HEK293T (cell line): ENCODE data around the gene CCDC88C.

Experiments
- BHLHE40 ChIP-seq: fragments of 450-650 bp; IDR thresholded peaks from 2 replicates; pipeline ENCODE4 v1.6.1; 2016; ENCODE audit warnings: mild to moderate bottlenecking, moderate library complexity, borderline replicate concordance
- CTBP1 ChIP-seq: fragments of 450-650 bp; IDR thresholded peaks from 2 replicates; pipeline ENCODE4 v1.6.1; 2016; ENCODE audit warnings: borderline replicate concordance
- ELF4 ChIP-seq: fragments of 450-650 bp; IDR thresholded peaks from 2 replicates; pipeline ENCODE4 v1.6.1; 2017; ENCODE audit warnings: antibody characterized with exemption
- FOXA1 ChIP-seq: fragments of 450-650 bp; IDR thresholded peaks from 2 replicates; pipeline ENCODE4 v1.6.1; 2016; ENCODE audit warnings: mild to moderate bottlenecking
- FOXK2 ChIP-seq: fragments of 450-650 bp; IDR thresholded peaks from 2 replicates; pipeline ENCODE4 v1.6.1; 2016; ENCODE audit warnings: mild to moderate bottlenecking
- FOXM1 ChIP-seq: fragments of 450-650 bp; IDR thresholded peaks from 2 replicates; pipeline ENCODE4 v1.6.1; 2017; ENCODE audit warnings: mild to moderate bottlenecking, borderline replicate concordance
- NFRKB ChIP-seq: fragments of 450-650 bp; IDR thresholded peaks from 2 replicates; pipeline ENCODE4 v1.6.1; 2016; ENCODE audit warnings: mild to moderate bottlenecking, moderate library complexity
- SP1 ChIP-seq: fragments of 450-650 bp; IDR thresholded peaks from 2 replicates; pipeline ENCODE4 v1.6.1; 2017
- SUZ12 ChIP-seq: fragments of 450-650 bp; IDR thresholded peaks from 2 replicates; pipeline ENCODE4 v1.6.1; 2016; ENCODE audit warnings: mild to moderate bottlenecking
- ZNF384 ChIP-seq: fragments of 450-650 bp; IDR thresholded peaks from 2 replicates; pipeline ENCODE4 v1.6.1; 2016
- TF ChIP-seq, protein P1 (sequence below): fragments of 450-650 bp; IDR thresholded peaks from 2 replicates; pipeline ENCODE4 v1.6.1; 2016

DNA sequence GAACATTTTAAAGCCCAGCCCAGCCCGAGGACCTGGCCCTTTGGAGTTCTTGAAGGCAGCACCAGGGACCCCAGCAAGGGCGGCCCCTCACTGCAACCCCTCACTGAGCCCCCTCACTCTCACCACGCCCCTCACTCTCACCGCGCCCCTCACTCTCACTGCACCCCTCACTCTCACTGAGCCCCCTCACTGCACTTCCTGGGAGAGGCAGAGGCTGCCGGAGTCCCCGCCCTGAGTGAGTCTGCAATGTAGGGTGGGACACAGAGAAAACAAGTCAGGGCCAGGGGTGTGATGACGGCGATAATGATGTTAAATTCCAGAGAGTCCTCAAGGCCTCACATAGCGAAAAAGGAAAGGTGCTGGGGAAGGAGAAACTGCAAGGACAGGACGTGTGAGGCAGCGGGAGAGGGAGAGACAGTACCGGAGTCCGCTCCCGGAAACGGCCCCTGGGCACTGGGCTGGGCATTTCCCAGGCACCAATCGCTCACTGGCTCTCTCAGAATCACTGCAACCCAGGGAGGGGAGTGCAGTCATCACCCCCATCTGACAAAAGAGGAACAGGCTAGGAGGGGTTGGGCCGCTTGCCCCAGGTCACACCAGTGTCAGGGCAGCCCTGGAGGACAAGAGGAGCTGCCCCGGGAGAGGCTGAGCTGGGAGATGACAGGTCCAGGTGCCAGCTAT lies 24.9 kb downstream of the CCDC88C start:
- TF ChIP-seq SP1: no peak
- TF ChIP-seq, protein P1, sequence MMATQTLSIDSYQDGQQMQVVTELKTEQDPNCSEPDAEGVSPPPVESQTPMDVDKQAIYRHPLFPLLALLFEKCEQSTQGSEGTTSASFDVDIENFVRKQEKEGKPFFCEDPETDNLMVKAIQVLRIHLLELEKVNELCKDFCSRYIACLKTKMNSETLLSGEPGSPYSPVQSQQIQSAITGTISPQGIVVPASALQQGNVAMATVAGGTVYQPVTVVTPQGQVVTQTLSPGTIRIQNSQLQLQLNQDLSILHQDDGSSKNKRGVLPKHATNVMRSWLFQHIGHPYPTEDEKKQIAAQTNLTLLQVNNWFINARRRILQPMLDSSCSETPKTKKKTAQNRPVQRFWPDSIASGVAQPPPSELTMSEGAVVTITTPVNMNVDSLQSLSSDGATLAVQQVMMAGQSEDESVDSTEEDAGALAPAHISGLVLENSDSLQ: no peak
- TF ChIP-seq BHLHE40: no peak
- no peak for TF ChIP-seq FOXK2
- no peak for TF ChIP-seq ZNF384
- no peak for TF ChIP-seq SUZ12
- no peak for TF ChIP-seq NFRKB
- no peak for TF ChIP-seq CTBP1
- TF ChIP-seq FOXM1: no peak
- TF ChIP-seq FOXA1: no peak
- no peak for TF ChIP-seq ELF4
